Transverse colon (tissue), 3 donors: ENCODE results near the gene SH3RF1.

Experiments
- CTCF ChIP-seq, 5 experiments: fragments of 200-600 bp in 3 of 5; fragments of 450-650 bp in 2 of 5; sonication (generic) in 3 of 5; IDR thresholded peaks; 1 replicate in 2 of 5; 2 replicates in 3 of 5; pipeline ENCODE4 v1.5.1; 2016 to 2017; ENCODE audit warnings: antibody characterized with exemption in 5 of 5, inconsistent platforms in 3 of 5, mild to moderate bottlenecking in 2 of 5, moderate library complexity in 1 of 5
- POLR2A ChIP-seq: fragments of 450-650 bp; IDR thresholded peaks from one replicate; pipeline ENCODE4 v1.6.1; 2016; ENCODE audit warnings: antibody characterized with exemption, mild to moderate bottlenecking, moderate library complexity

DNA sequence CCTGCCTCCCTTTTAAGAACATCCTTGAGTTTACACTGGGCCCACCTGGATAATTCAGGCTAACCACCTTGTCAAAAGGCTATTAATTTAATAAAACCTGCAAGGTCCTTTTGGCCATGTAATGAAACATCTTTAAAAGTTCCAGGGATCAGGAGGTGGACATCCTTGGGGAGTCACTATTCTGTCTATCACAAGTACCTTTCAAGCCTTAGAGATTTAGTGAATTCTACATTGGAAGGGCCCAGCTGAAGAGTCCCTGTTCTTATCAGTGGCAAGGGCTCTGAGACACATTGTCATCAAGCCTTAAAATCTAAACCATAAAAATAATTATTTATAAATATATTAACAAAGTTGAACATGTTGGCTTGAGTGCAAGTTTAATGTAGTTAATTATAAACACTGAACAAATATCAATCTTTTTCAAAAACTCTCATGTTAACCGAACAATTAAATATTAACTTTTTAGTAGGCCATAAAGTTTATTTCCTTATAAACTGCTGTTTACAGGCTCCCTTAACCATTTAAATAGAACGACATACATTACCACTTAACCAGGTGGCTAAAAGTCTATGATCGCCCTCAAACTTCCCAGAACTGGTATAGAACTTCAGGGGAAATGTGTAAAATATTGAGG lies 156.3 kb downstream of the SH3RF1 start:
- TF ChIP-seq POLR2A (no peak), CTCF (IDR thresholded peaks at IDR 0.05) (no peak)
